Duodenal mucosa (tissue), 2 donors: Measurements from ENCODE around the gene DRAXIN.

Experiments used
- H3K27ac ChIP-seq: one replicate; pipeline ENCODE4 v1.7.0; 2013; ENCODE audit warnings: low read depth, low read length
- H3K27me3 ChIP-seq, 2 donors: one replicate each; pipeline ENCODE4 v1.7.0; 2013; ENCODE audit warnings: low read length in 2 of 2, control low read depth in 1 of 2; ENCODE audit not compliant: insufficient read depth in 2 of 2, control insufficient read depth in 1 of 2
- H3K36me3 ChIP-seq, 2 donors: one replicate each; pipeline ENCODE4 v1.7.0; 2013; ENCODE audit warnings: low read length in 2 of 2, control low read depth in 1 of 2; ENCODE audit not compliant: insufficient read depth in 2 of 2, control insufficient read depth in 1 of 2
- H3K4me1 ChIP-seq, 2 donors: one replicate each; pipeline ENCODE4 v1.7.0; 2013; ENCODE audit warnings: low read length in 2 of 2, control low read depth in 1 of 2; ENCODE audit not compliant: insufficient read depth in 2 of 2, control insufficient read depth in 1 of 2
- H3K4me3 ChIP-seq, 2 donors: one replicate each; pipeline ENCODE4 v1.7.0; 2013; ENCODE audit warnings: low read length in 2 of 2, low read depth in 1 of 2
- H3K9ac ChIP-seq, 2 donors: one replicate each; pipeline ENCODE4 v1.7.0; 2013; ENCODE audit warnings: low read length in 2 of 2, low read depth in 1 of 2
- H3K9me3 ChIP-seq, 2 donors: one replicate each; pipeline ENCODE4 v1.7.0; 2013; ENCODE audit warnings: low read length in 2 of 2, control low read depth in 1 of 2; ENCODE audit not compliant: control insufficient read depth in 1 of 2

The DRAXIN gene

DNA sequence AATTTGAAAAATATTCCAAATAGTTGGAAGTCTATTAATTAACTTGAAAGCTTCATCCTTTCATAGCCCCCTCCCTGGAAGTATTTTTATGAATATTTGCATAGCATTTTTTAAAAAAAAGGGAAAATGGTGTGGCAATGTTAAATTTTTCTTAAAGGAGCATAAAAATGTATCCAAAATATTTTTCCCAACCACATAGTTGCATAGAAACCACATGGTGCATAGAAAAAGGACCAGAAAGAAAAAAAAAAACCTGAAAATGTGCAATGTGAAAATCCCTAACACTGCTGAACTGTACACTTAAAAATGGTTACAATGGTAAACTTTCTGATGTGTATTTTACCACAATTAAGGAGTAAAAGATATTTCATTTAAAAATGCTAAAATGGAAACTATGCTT lies 78.5 kb downstream of the DRAXIN start:
- no peaks in the 10 kb centered on the region for H3K27me3 ChIP-seq
- H3K27ac ChIP-seq, result no peak overlapping the region
- H3K9me3 ChIP-seq, result no peaks in the 10 kb centered on the region
- H3K4me1 ChIP-seq, result no peaks in the 10 kb centered on the region
- no peak overlapping the region for H3K4me3 ChIP-seq
- H3K36me3 ChIP-seq, result no peaks in the 10 kb centered on the region
- no peak overlapping the region for H3K9ac ChIP-seq

DNA sequence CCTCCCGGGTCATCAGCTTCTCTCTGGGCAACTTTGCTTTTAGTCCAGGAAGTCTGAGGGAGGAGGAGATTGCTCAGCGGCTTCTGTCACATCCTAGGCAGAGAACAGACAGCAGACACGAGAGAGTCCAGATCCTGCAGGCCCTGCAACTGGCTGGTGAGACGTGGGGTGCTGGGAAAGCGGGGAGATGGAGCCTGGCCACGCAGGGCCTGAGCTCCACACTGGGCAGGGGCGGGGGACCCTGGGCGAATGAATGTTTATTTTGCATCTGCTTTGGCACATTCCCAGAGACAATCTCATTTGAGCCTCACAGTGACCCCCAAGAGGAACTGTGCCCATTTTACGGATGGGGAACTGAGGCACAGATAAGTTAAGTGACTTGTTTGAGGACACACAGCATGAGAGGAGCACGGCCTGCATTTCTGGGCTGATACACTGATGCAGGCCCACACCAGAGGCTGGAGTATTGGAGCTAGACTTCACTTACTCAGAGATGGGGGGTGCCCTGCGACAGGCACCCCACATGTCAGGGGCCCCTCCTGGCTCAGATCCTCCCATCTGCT lies 80.1 kb downstream of the DRAXIN start:
- no peaks in the 10 kb centered on the region for H3K9me3 ChIP-seq
- H3K27me3 ChIP-seq, result no peaks in the 10 kb centered on the region
- no peaks in the 10 kb centered on the region for H3K36me3 ChIP-seq
- no peak overlapping the region for H3K9ac ChIP-seq
- H3K27ac ChIP-seq, result no peak overlapping the region
- H3K4me3 ChIP-seq, result no peak overlapping the region
- H3K4me1 ChIP-seq, result peaks cover 0 to 4% of the 10 kb centered on the region in 2 donors

DNA sequence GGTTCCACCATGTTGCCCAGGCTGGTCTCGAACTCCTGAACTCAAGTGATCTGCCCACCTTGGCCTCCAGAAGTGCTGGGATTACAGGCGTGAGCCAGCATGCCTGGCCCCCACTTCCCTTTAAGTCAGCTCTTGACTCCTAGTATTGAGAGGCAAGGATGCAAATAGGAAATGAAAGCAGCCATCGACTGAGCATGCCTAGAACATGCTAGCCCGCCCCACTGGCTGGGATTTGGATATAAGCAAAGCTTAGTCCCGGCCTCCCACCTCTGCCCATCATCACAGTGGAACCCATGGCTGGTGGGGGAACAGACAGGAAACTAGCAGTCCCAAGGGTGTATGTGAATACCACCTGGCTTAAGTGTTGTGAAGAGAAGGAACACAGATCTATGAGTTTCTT lies 80.9 kb downstream of the DRAXIN start:
- H3K27ac ChIP-seq, result no peak overlapping the region
- no peaks in the 10 kb centered on the region for H3K27me3 ChIP-seq
- no peak overlapping the region for H3K9ac ChIP-seq
- H3K9me3 ChIP-seq, result no peaks in the 10 kb centered on the region
- no peaks in the 10 kb centered on the region for H3K36me3 ChIP-seq
- no peak overlapping the region for H3K4me3 ChIP-seq
- peaks cover 0 to 4% of the 10 kb centered on the region in 2 donors for H3K4me1 ChIP-seq

DNA sequence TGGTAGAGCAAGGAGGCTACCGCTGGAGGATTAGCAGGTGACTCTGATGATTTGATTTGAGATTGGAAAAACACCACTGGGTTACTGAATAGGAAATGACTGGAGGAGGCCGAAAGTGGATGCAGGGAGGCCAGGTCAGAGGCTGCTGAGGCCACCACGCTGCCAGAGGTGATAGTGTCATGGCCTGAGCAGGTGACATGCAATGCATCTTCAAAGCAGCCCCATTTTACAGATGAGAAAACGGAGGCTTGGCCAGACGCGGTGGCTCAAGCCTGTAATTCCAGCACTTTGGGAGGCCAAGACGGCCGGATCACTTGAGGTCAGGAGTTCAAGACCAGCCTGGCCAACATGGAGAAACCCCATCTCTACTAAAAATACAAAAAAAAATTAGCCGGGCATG lies 83.2 kb downstream of the DRAXIN start:
- H3K4me1 ChIP-seq, result peaks cover 0 to 15% of the 10 kb centered on the region in 2 donors
- no peak overlapping the region for H3K27ac ChIP-seq
- no peaks in the 10 kb centered on the region for H3K9me3 ChIP-seq
- no peaks in the 10 kb centered on the region for H3K27me3 ChIP-seq
- no peak overlapping the region for H3K9ac ChIP-seq
- H3K4me3 ChIP-seq, result no peak overlapping the region
- no peaks in the 10 kb centered on the region for H3K36me3 ChIP-seq
